ENCODE results near the gene PANX3. TPM values are rescaled to one million over a fixed set of nuclear protein-coding genes. Genes with fewer than 3 reads are reported as not detected.

PANX3 gene
- polyA plus RNA-seq, 1 donor from 2014 or later = not detected

DNA sequence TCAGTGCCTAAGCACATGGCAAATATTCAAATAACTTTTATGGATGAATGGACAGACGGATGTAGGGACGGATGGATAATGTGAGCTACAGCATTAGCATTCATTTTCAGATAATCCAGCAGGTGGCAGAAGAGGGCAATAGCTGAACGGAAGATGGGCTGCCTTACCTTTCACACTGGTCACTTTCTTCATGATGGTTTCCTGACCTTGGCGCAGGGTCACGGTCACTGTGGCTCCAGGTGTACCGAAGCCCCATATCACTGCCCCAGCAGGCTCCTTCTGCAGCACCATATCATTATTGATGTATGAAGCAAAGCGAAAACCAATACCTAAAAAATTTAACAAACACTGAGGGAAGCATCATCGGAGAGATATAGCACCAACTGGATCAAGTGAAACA is 58.0 kb downstream of the PANX3 start:
- Histone ChIP-seq H4K20me1 (ENCODE audit: insufficient read depth) (no peaks in the 10 kb centered on the region), H2AFZ (ENCODE audit: low read depth, low read length) (no peak overlapping the region)

More for the DNA sequence above, 58.0 kb downstream of the PANX3 start:
- Histone ChIP-seq H3K4me2 (ENCODE audit: low read length) (no peak overlapping the region), H3K4me3 (ENCODE audit: low read length) (no peak overlapping the region), H3K79me2 (replicated peaks; ENCODE audit: insufficient read depth, low read length) (no peaks in the 10 kb centered on the region), H3K9ac (ENCODE audit: low read length) (no peak overlapping the region), H3K36me3 (ENCODE audit: insufficient read depth, low read length) (no peaks in the 10 kb centered on the region), H3K27me3 (ENCODE audit: insufficient read depth, low read depth, low read length) (peaks cover 21% of the 10 kb centered on the region), H3K9me2 (ENCODE audit: insufficient read depth, low read length) (no peaks in the 10 kb centered on the region), H3K27ac (ENCODE audit: low read length) (no peak overlapping the region), H3F3A (ENCODE audit: insufficient read depth, low read length, poor library complexity, severe bottlenecking) (no peaks in the 10 kb centered on the region), H3K9me3 (ENCODE audit: low read length) (no peaks in the 10 kb centered on the region)
- TF ChIP-seq, protein P1, sequence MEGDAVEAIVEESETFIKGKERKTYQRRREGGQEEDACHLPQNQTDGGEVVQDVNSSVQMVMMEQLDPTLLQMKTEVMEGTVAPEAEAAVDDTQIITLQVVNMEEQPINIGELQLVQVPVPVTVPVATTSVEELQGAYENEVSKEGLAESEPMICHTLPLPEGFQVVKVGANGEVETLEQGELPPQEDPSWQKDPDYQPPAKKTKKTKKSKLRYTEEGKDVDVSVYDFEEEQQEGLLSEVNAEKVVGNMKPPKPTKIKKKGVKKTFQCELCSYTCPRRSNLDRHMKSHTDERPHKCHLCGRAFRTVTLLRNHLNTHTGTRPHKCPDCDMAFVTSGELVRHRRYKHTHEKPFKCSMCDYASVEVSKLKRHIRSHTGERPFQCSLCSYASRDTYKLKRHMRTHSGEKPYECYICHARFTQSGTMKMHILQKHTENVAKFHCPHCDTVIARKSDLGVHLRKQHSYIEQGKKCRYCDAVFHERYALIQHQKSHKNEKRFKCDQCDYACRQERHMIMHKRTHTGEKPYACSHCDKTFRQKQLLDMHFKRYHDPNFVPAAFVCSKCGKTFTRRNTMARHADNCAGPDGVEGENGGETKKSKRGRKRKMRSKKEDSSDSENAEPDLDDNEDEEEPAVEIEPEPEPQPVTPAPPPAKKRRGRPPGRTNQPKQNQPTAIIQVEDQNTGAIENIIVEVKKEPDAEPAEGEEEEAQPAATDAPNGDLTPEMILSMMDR (IDR thresholded peaks at IDR 0.05; ENCODE audit: poor library complexity, severe bottlenecking) = peak; percentile 95
- peak; percentile 96 for TF ChIP-seq SMC3 (conservative IDR thresholded peaks at IDR 0.05; ENCODE audit: poor library complexity)
- peak; percentile 94 for TF ChIP-seq RAD21 (conservative IDR thresholded peaks at IDR 0.05)
- TF ChIP-seq TAF1 (IDR thresholded peaks at IDR 0.05; ENCODE audit: low read depth) = no peak
- no peak for TF ChIP-seq MXI1 (conservative IDR thresholded peaks at IDR 0.05; ENCODE audit: poor library complexity, severe bottlenecking)

Small RNA genes lying within 50 kb of the gene (small RNA-seq; reads per million reads assigned to genes)
- gene RNA5SP352 = 0 reads per million in 3 experiments

Other genes starting within 250 kb of the PANX3 start
- not detected in 2 replicates for gene OR8B2, start 226.9 kb upstream of the PANX3 start, polyA plus RNA-seq
- gene OR8B3, start 212.4 kb upstream of the PANX3 start, polyA plus RNA-seq = not detected in 2 replicates
- gene OR8B4, start 186.6 kb upstream of the PANX3 start, polyA plus RNA-seq = not detected in 2 replicates
- gene OR8B8, start 165.7 kb upstream of the PANX3 start, polyA plus RNA-seq = not detected in 2 replicates
- gene OR8B12, start 67.8 kb upstream of the PANX3 start, polyA plus RNA-seq = not detected in 2 replicates
- not detected in 2 replicates for gene OR8A1, start 41.4 kb upstream of the PANX3 start, polyA plus RNA-seq
- gene TBRG1, start 11.4 kb downstream of the PANX3 start, polyA plus RNA-seq = 83.2 and 89.2 TPM in 2 replicates
- gene SIAE, start 62.3 kb downstream of the PANX3 start, polyA plus RNA-seq = 4.0 and 4.3 TPM in 2 replicates
- gene SPA17, start 62.5 kb downstream of the PANX3 start, polyA plus RNA-seq = 19.1 and 21.3 TPM in 2 replicates
- 0.69 and 1.1 TPM in 2 replicates for gene NRGN, start 128.5 kb downstream of the PANX3 start, polyA plus RNA-seq
- gene VSIG2, start 140.8 kb downstream of the PANX3 start, polyA plus RNA-seq = not detected in 2 replicates
- 0.77 TPM in 1 of 2 replicates, not detected in the other for gene ESAM, start 150.9 kb downstream of the PANX3 start, polyA plus RNA-seq
- 40.8 and 45.3 TPM in 2 replicates for gene MSANTD2, start 189.0 kb downstream of the PANX3 start, polyA plus RNA-seq

All from neural cell (in vitro differentiated cells).